Right kidney (tissue), 1 donor: ENCODE results near the gene CIBAR2.
A peak's percentile ranks its signal among the peaks of the same experiment; 100 is the strongest.
"Not testable (repeated sequence)": the region's sequence is repeated elsewhere in the genome, so short reads cannot be mapped to it uniquely, and the experiment has no call there.

Experiments
- DNase-seq: peaks from one replicate; pipeline ENCODE4 v3.0.0-alpha.2; 2016

The CIBAR2 gene

DNA sequence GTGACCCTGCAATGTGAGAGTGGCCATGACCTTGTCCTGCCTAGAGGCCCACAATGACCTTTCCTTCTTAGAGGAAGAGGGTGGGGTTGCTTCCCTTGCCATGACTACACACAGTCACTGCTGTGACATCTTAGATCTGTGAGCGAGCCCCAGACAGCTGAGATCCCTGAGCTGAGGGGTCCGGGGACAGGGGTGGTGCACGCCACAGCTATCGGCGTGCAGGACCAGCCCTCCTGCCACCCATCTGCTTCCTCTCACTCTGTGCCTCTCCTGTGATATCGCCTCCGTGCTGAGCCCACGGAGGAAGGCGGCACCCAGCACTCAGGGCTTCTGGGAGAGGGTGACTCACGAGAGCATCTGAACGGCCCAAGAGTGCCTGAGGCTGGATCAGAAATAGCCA is 49.4 kb downstream of the CIBAR2 start:
- no peak for DNase-seq

DNA sequence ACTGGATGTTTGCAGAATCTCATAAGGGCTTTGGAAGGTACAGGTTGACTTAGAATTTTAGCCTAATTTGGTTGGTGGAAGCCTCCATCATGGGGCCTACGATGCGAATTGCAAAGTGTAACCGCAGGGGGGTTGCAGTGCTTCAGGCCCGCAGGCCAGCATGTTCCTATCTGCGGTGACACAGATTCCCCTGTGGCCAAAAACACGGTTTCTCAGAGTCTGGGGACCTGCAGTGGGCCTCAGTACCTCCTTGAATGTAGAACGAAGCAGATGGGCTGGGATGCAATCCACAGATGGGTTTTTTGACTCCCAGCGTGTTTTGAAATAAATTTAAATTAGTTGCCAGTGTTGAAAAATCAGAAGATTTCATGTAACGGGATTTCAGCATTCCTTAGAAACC is 49.9 kb downstream of the CIBAR2 start:
- DNase-seq, result no peak

GRCh38 chr16:85061566-85061965 is 50.7 kb downstream of the CIBAR2 start:
- DNase-seq, result no peak

DNA sequence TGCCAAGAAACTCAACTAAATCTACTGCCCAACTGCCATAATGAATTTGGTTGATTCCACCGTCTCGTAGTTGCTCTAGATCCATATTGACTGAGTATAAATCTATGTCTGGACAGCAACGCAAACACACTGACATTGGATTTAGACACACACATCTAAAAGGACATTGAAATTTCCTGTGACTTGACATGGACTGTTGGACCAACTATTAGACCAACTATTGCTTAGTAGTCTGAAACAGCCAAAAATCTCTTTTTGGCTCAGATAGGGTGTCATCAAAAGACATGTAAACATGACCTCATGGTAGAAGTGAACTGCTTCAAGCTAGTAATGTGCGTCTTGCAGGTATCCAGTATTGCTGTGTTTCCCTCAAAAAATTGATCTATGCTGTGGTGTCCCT is 53.4 kb downstream of the CIBAR2 start:
- DNase-seq, result no peak

DNA sequence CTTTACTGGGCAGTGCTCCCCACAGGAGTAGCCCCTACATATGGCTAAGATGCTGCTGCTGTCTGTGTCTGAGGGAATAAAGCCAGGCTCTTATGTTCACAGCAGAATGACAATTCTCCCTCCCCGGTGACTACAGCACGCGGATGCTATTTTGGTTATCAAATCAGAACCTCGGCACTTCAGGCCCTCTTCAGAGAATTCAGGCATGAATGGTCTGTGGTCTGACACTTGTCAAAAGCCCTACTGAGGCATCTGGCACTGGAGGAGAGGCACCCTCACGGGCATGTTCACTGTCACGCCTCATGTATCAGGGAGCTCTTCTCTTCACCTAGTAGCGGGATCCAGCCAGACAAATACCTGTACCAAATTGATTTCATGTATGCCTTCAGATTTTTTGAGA is 54.3 kb downstream of the CIBAR2 start:
- no peak for DNase-seq

DNA sequence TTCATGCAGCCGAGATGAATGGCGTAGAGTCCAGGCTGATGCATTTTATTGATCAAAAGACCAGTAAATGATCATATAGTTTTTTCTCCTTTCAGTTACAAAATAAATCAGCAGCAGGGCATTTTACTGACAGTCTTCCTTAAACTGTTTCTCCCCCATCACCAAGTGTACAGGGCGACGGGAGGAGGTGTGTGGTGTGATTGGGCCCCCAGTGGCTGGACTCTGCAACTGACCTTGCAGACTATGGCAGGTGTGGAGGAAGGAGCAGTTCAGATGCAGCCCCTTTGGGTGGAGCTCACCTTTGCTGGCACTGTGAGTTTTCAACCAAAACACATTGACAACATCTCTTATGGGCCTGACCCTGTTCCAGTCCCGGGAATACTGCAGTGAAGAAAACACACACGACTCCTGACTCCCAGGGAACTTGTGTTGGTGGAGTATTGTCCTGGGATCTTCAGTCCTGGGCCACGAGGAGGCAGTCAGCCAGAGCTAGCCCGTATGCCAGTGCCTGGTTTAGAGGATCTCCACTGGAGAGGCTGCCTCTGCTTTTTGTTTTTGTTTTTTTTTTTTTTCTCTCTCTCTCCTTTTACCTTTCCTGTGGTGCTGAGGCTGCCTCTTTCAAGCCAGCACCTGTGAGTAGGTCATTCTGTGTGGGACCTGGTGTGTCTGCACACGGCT is 54.9 kb downstream of the CIBAR2 start:
- no peak for DNase-seq

DNA sequence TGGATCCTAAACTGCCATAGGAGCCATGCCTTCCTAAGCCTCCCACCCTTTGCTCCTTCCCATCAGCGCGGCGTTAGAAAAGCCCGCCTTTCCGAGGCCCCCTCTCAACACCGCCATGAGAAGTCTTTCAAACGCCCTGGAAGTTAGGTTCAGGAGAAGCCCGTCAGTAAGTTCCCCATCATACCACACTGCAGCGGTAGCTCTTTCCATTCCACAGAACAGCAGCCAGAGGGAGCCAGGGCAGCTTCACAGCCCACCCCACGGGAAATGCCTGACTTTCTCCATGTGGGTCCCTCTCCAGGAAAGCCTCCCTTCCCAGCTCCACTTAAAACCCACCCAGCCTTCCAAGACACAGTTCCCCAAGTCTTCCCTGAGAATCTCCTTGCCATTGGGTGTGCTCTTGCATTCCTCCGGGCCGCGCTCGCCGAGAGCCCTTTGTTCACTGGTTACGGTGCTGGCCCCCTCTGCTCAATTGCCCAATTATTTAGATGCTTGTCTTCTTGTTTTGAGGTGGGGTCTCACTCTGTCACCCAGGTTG is 56.0 kb downstream of the CIBAR2 start:
- DNase-seq, result no peak

GRCh38 chr16:85055493-85056210 is 56.6 kb downstream of the CIBAR2 start:
- DNase-seq, result peak; percentile 31

GRCh38 chr16:85054948-85055492 is 57.3 kb downstream of the CIBAR2 start:
- no peak for DNase-seq

- DNase-seq, result not testable (repeated sequence)
These were observed 58.0 kb downstream of the CIBAR2 start for GRCh38 chr16:85054321-85054720.

DNA sequence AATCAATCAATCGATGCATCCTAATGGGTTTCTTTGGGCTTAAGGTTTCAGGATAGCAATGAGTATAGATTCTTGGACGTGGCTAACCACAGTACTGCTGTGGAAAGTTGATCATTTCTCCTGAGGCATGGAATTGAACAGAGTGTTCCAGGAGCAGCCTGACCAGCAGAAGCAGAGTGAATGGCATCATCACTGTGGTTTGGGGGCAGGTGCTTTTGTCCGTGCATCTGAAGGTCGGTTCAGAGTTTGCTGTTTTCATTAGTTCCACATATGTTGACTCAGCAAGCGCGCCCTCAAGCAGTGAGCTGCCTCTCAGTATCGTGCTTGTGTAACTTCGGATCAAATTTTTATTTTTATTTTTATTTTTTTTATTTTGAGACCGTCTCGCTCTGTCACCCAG is 59.7 kb downstream of the CIBAR2 start:
- no peak for DNase-seq

DNA sequence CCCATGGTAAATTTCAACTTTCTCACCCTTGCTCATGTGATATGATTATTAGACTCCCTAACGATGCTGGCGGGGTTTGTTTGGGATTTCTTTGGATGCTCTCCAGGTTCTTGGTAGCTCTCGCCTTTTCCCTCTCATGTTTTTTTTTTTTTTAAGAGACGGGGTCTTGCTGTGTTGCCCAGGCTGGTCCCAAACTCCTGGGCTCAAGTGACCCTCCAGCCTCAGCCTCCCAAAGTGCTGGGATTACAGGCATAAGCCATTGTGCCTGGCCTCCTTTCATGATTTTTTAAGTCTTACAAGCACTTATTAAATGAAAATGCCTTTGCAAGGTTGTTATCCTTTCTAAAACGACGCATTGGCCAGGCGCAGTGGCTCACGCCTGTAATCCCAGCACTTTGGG is 60.6 kb downstream of the CIBAR2 start:
- DNase-seq, result no peak

DNA sequence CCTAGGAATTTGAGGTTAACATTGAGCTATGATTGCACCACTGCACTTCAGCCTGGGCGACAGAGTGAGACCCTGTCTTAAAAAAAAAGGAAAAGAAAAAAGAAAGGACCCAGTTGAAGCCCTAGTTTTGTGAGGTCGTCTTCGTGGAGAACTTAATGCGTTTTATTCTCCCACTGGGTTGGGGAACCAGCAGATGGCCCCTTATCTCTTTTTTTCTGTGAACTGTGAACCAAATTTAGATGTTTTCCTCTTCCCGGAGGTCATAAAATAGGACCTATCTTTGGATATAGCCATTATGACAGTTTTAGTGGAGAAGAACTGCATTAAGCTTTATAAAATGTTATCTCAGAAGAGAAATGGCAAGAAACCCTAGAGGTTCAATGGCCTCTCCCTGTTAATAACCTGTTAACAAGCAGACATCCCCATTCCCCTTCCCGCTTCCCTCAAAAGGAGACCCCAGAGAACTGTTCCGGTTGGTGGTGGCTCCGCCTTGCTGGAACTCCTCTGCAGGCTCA is 61.1 kb downstream of the CIBAR2 start:
- DNase-seq, result no peak

- no peak for DNase-seq
These were observed 62.5 kb downstream of the CIBAR2 start for GRCh38 chr16:85049706-85050305.

- DNase-seq, result no peak
These were observed 63.2 kb downstream of the CIBAR2 start for GRCh38 chr16:85048921-85049562.
